Posterior vena cava (tissue), 2 donors: ENCODE measurements around the gene SERINC3. TPM values are rescaled to one million over a fixed set of nuclear protein-coding genes. Genes with fewer than 3 reads are reported as not detected.
A peak's percentile ranks its signal among the peaks of the same experiment; 100 is the strongest.
"Not testable (repeated sequence)": the region's sequence is repeated elsewhere in the genome, so short reads cannot be mapped to it uniquely, and the experiment has no call there.

Experiments
- DNase-seq: peaks from one replicate; pipeline ENCODE4 v3.0.0-alpha.2; 2020; ENCODE audit warnings: low spot score
- intact Hi-C, 2 donors: fragments of 100-400 bp; cut with DNase I; formaldehyde crosslinking; loops; one replicate each; pipeline versions ENCODE4 v1.14.1 to v1.14.2; 2022 to 2023
- long read RNA-seq, 2 donors: library from polyadenylated mRNA; unstranded; transcript quantifications; one replicate each; pipeline ENCODE4 v2.0.0, GENCODE V29; 2020 to 2021
- total RNA-seq, 2 donors: library from RNA; stranded (reverse); fragmentation: NEBNext Ultra II Directional; extraction: Animal tissue kit (Norgen Biotek cat#: 25700); gene quantifications; one replicate each; pipeline ENCODE4 v1.2.1, GENCODE V29; 2021
- donor health status: DM: yes; HTN: yes; CAD: no.
- donor health status: DM: yes; HTN: yes; CAD: no.

Gene SERINC3
- total RNA-seq = 100 to 1,000 TPM in 1 of 2 donors, 10 to 100 TPM in 1; 95.0 to 104 TPM
- long read RNA-seq, donor 1, full-length matches to known transcripts = 51 of 58 reads
- long read RNA-seq, donor 1, partial matches to known transcripts = 4 of 58 reads
- long read RNA-seq, donor 1, other reads (novel, unspliced or antisense) = 3 of 58 reads
- long read RNA-seq, donor 2, full-length matches to known transcripts = 260 of 303 reads
- long read RNA-seq, donor 2, partial matches to known transcripts = 25 of 303 reads
- long read RNA-seq, donor 2, other reads (novel, unspliced or antisense) = 18 of 303 reads

- intact Hi-C loops = no loop called here
These were observed at the start of gene SERINC3 for GRCh38 chr20:44521484-44522481. SERINC3 (minus strand) TSS chr20:44522070; CDS start chr20:44521951, 119 bp downstream.

GRCh38 chr20:44571362-44571988 lies 49.6 kb upstream of the SERINC3 start:
- DNase-seq = no peak
- intact Hi-C loops = no loop called here

More at GRCh38 chr20:44521484-44522481, at the start of gene SERINC3:
- DNase-seq = peak; percentile 99

GRCh38 chr20:44570367-44570766 lies 48.5 kb upstream of the SERINC3 start:
- intact Hi-C loops = no loop called here

GRCh38 chr20:44566811-44567210 lies 44.9 kb upstream of the SERINC3 start:
- DNase-seq = no peak
- intact Hi-C loops = no loop called here

More at GRCh38 chr20:44570367-44570766, 48.5 kb upstream of the SERINC3 start:
- DNase-seq = no peak

GRCh38 chr20:44566018-44566417 lies 44.1 kb upstream of the SERINC3 start:
- no peak for DNase-seq
- intact Hi-C loops = no loop called here

- intact Hi-C loops = no loop called here
- DNase-seq = no peak
These were observed 40.0 kb upstream of the SERINC3 start for GRCh38 chr20:44561876-44562275.

GRCh38 chr20:44560818-44561217 lies 38.9 kb upstream of the SERINC3 start:
- intact Hi-C loops, DNase-seq: not testable (repeated sequence)

- intact Hi-C loops = no loop called here
- DNase-seq = no peak
These were observed 38.4 kb upstream of the SERINC3 start for GRCh38 chr20:44560229-44560628.

- intact Hi-C loops = no loop called here
These were observed 37.4 kb upstream of the SERINC3 start for GRCh38 chr20:44559302-44559701.

GRCh38 chr20:44552950-44553908 lies 31.4 kb upstream of the SERINC3 start:
- DNase-seq = no peak
- intact Hi-C loops = no loop called here

More at GRCh38 chr20:44559302-44559701, 37.4 kb upstream of the SERINC3 start:
- no peak for DNase-seq

- no peak for DNase-seq
- intact Hi-C loops = no loop called here
These were observed 30.7 kb upstream of the SERINC3 start for GRCh38 chr20:44552568-44552949.

GRCh38 chr20:44552050-44552449 lies 30.2 kb upstream of the SERINC3 start:
- no peak for DNase-seq
- intact Hi-C loops = no loop called here

GRCh38 chr20:44549123-44549522 lies 27.3 kb upstream of the SERINC3 start:
- DNase-seq = no peak
- intact Hi-C loops = loop anchor here in 1 of 2 donors (10.0 kb wide), 1 partner anchor 46 kb away; no protein-coding TSS in a partner anchor

GRCh38 chr20:44547419-44547818 lies 25.5 kb upstream of the SERINC3 start:
- intact Hi-C loops = loop anchor here in 1 of 2 donors (10.0 kb wide), 1 partner anchor 47 kb away; no protein-coding TSS in a partner anchor
- DNase-seq = no peak

GRCh38 chr20:44544263-44544662 lies 22.4 kb upstream of the SERINC3 start:
- intact Hi-C loops = loop anchor here in 1 of 2 donors (10.0 kb wide), 1 partner anchor 51 kb away; no protein-coding TSS in a partner anchor

GRCh38 chr20:44543358-44543757 lies 21.5 kb upstream of the SERINC3 start:
- intact Hi-C loops = loop anchor here in 1 of 2 donors (10.0 kb wide), 1 partner anchor 51 kb away; no protein-coding TSS in a partner anchor
- no peak for DNase-seq

More at GRCh38 chr20:44544263-44544662, 22.4 kb upstream of the SERINC3 start:
- DNase-seq = no peak

- intact Hi-C loops = loop anchor here in 1 of 2 donors (10.0 kb wide), 1 partner anchor 52 kb away; no protein-coding TSS in a partner anchor
- DNase-seq = no peak
These were observed 21.0 kb upstream of the SERINC3 start for GRCh38 chr20:44542890-44543289.

- intact Hi-C loops = loop anchor here in 1 of 2 donors (10.0 kb wide), 1 partner anchor 53 kb away; no protein-coding TSS in a partner anchor
- DNase-seq = no peak
These were observed 20.1 kb upstream of the SERINC3 start for GRCh38 chr20:44541992-44542391.
